HEK293T (cell line): ENCODE results near the gene BRD7.

Experiments used
- CTCF ChIA-PET: fragments of 350-600 bp; formaldehyde crosslinking; extraction: SDS; loops from one replicate; lab custom pipeline; 2021; ENCODE audit warnings: antibody characterized with exemption, inconsistent platforms; lab: Yijun Ruan, JAX
- POLR2A ChIA-PET: fragments of 350-600 bp; formaldehyde crosslinking; extraction: SDS; loops from one replicate; lab custom pipeline; 2020; ENCODE audit warnings: antibody characterized with exemption, inconsistent platforms; lab: Yijun Ruan, JAX
- DNase-seq: peaks from one replicate; pipeline ENCODE4 v3.0.0; 2012; ENCODE audit warnings: mixed read lengths; ENCODE audit errors: extremely low spot score
- ARNT ChIP-seq: fragments of 450-650 bp; IDR thresholded peaks from 2 replicates; pipeline ENCODE4 v1.6.1; 2017; ENCODE audit warnings: mild to moderate bottlenecking
- BHLHE40 ChIP-seq: fragments of 450-650 bp; IDR thresholded peaks from 2 replicates; pipeline ENCODE4 v1.6.1; 2016; ENCODE audit warnings: mild to moderate bottlenecking, moderate library complexity, borderline replicate concordance
- CTBP1 ChIP-seq: fragments of 450-650 bp; IDR thresholded peaks from 2 replicates; pipeline ENCODE4 v1.6.1; 2016; ENCODE audit warnings: borderline replicate concordance
- ELF4 ChIP-seq: fragments of 450-650 bp; IDR thresholded peaks from 2 replicates; pipeline ENCODE4 v1.6.1; 2017; ENCODE audit warnings: antibody characterized with exemption
- FOXA1 ChIP-seq: fragments of 450-650 bp; IDR thresholded peaks from 2 replicates; pipeline ENCODE4 v1.6.1; 2016; ENCODE audit warnings: mild to moderate bottlenecking
- FOXK2 ChIP-seq: fragments of 450-650 bp; IDR thresholded peaks from 2 replicates; pipeline ENCODE4 v1.6.1; 2016; ENCODE audit warnings: mild to moderate bottlenecking
- FOXM1 ChIP-seq: fragments of 450-650 bp; IDR thresholded peaks from 2 replicates; pipeline ENCODE4 v1.6.1; 2017; ENCODE audit warnings: mild to moderate bottlenecking, borderline replicate concordance
- HDGF ChIP-seq: fragments of 450-650 bp; IDR thresholded peaks from 2 replicates; pipeline ENCODE4 v1.6.1; 2017; ENCODE audit warnings: antibody characterized with exemption, borderline replicate concordance
- L3MBTL2 ChIP-seq: fragments of 450-650 bp; conservative IDR thresholded peaks from 2 replicates; pipeline ENCODE4 v1.6.1; 2016; ENCODE audit warnings: mild to moderate bottlenecking
- LEF1 ChIP-seq: fragments of 450-650 bp; IDR thresholded peaks from 2 replicates; pipeline ENCODE4 v1.6.1; 2017; ENCODE audit warnings: mild to moderate bottlenecking, borderline replicate concordance
- NFRKB ChIP-seq: fragments of 450-650 bp; IDR thresholded peaks from 2 replicates; pipeline ENCODE4 v1.6.1; 2016; ENCODE audit warnings: mild to moderate bottlenecking, moderate library complexity
- PKNOX1 ChIP-seq: fragments of 450-650 bp; IDR thresholded peaks from 2 replicates; pipeline ENCODE4 v1.6.1; 2016
- SP1 ChIP-seq: fragments of 450-650 bp; IDR thresholded peaks from 2 replicates; pipeline ENCODE4 v1.6.1; 2017
- SUZ12 ChIP-seq: fragments of 450-650 bp; IDR thresholded peaks from 2 replicates; pipeline ENCODE4 v1.6.1; 2016; ENCODE audit warnings: mild to moderate bottlenecking
- TARDBP ChIP-seq: fragments of 450-650 bp; IDR thresholded peaks from 2 replicates; pipeline ENCODE4 v1.6.1; 2016
- ZNF384 ChIP-seq: fragments of 450-650 bp; IDR thresholded peaks from 2 replicates; pipeline ENCODE4 v1.6.1; 2016

Gene BRD7

GRCh38 chr16:50276801-50277555, 91.8 kb downstream of the BRD7 start:
- ChIA-PET CTCF (no interaction called here), POLR2A (no interaction called here)
- DNase-seq, result no peak
- TF ChIP-seq BHLHE40 (no peak), NFRKB (no peak), ZNF384 (no peak), PKNOX1 (no peak), FOXK2 (no peak)

- TF ChIP-seq ARNT (no peak), ZNF384 (no peak), PKNOX1 (no peak), FOXA1 (no peak), L3MBTL2 (no peak), FOXM1 (no peak)
- POLR2A ChIA-PET, result no interaction called here
- no peak for DNase-seq
- CTCF ChIA-PET, result no interaction called here
These were observed 92.5 kb downstream of the BRD7 start for GRCh38 chr16:50276326-50276640.

GRCh38 chr16:50275428-50276325, 93.1 kb downstream of the BRD7 start:
- TF ChIP-seq ELF4, result no peak
- TF ChIP-seq TARDBP, result no peak
- no peak for TF ChIP-seq PKNOX1
- no peak for TF ChIP-seq CTBP1
- TF ChIP-seq FOXK2, result no peak
- TF ChIP-seq HDGF, result no peak
- no peak for TF ChIP-seq L3MBTL2
- no peak for TF ChIP-seq LEF1
- no peak for TF ChIP-seq SP1
- no peak for TF ChIP-seq ARNT
- TF ChIP-seq FOXA1, result no peak
- no peak for TF ChIP-seq FOXM1
- DNase-seq, result no peak
- POLR2A ChIA-PET, result no interaction called here
- CTCF ChIA-PET, result interaction anchor here (0.5 kb wide), 1 partner anchor 66 kb away, joined by 3 read pairs; no protein-coding TSS in a partner anchor

GRCh38 chr16:50275098-50275415, 93.7 kb downstream of the BRD7 start:
- TF ChIP-seq SUZ12 (no peak), ARNT (no peak), ZNF384 (no peak), FOXA1 (no peak), FOXM1 (no peak), HDGF (no peak), CTBP1 (no peak), TARDBP (no peak), BHLHE40 (no peak), FOXK2 (no peak), LEF1 (no peak), NFRKB (no peak), L3MBTL2 (no peak), PKNOX1 (no peak), ELF4 (no peak)
- CTCF ChIA-PET, result interaction anchor here (0.5 kb wide), 1 partner anchor 67 kb away, joined by 3 read pairs; no protein-coding TSS in a partner anchor
- POLR2A ChIA-PET, result no interaction called here
- DNase-seq, result no peak

- ChIA-PET POLR2A (no interaction called here), CTCF (no interaction called here)
- no peak for TF ChIP-seq ARNT
- no peak for TF ChIP-seq SUZ12
- TF ChIP-seq CTBP1, result no peak
- no peak for TF ChIP-seq ZNF384
- TF ChIP-seq NFRKB, result no peak
- TF ChIP-seq FOXM1, result no peak
- TF ChIP-seq ELF4, result no peak
- TF ChIP-seq L3MBTL2, result no peak
- TF ChIP-seq FOXA1, result no peak
- no peak for DNase-seq
These were observed 94.3 kb downstream of the BRD7 start for GRCh38 chr16:50274326-50275097.
